Measurements from ENCODE around the gene PCDH15. TPM values are rescaled to one million over a fixed set of nuclear protein-coding genes. Genes with fewer than 3 reads are reported as not detected.

The PCDH15 gene
- total and polyA plus RNA-seq, 4 donors, result 0.03 to 16.9 (median 0.88) TPM

GRCh38 chr10:54501929-54502328 is 299.1 kb downstream of the PCDH15 start:
- ATAC-seq (ENCODE audit: insufficient read depth, low FRiP score) (no peak), DNase-seq (no peak)
- TF ChIP-seq, protein P1, sequence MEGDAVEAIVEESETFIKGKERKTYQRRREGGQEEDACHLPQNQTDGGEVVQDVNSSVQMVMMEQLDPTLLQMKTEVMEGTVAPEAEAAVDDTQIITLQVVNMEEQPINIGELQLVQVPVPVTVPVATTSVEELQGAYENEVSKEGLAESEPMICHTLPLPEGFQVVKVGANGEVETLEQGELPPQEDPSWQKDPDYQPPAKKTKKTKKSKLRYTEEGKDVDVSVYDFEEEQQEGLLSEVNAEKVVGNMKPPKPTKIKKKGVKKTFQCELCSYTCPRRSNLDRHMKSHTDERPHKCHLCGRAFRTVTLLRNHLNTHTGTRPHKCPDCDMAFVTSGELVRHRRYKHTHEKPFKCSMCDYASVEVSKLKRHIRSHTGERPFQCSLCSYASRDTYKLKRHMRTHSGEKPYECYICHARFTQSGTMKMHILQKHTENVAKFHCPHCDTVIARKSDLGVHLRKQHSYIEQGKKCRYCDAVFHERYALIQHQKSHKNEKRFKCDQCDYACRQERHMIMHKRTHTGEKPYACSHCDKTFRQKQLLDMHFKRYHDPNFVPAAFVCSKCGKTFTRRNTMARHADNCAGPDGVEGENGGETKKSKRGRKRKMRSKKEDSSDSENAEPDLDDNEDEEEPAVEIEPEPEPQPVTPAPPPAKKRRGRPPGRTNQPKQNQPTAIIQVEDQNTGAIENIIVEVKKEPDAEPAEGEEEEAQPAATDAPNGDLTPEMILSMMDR (IDR thresholded peaks at IDR 0.05; ENCODE audit: control extremely low read depth, extremely low read depth), result no peak
- H3K4me3 ChIP-seq, result no peak overlapping the region
- no peaks in the 10 kb centered on the region for H3K36me3 ChIP-seq (ENCODE audit: control insufficient read depth in 4 of 4, insufficient read depth in 4 of 4, low read length in 4 of 4)
- H3K9me3 ChIP-seq (ENCODE audit: control insufficient read depth in 4 of 4, insufficient read depth in 3 of 4, low read length in 3 of 4), result no peaks in the 10 kb centered on the region
- H3K4me1 ChIP-seq (ENCODE audit: control insufficient read depth in 5 of 5, insufficient read depth in 5 of 5, low read length in 5 of 5), result no peaks in the 10 kb centered on the region
- H3K27ac ChIP-seq (ENCODE audit: low read depth in 1 of 2, low read length in 1 of 2), result no peak overlapping the region
- no peaks in the 10 kb centered on the region for H3K27me3 ChIP-seq (ENCODE audit: control insufficient read depth in 3 of 3, insufficient read depth in 3 of 3, low read length in 2 of 3)
- H3K9ac ChIP-seq (ENCODE audit: insufficient read depth in 1 of 2, low read length in 2 of 2), result no peak overlapping the region

DNA sequence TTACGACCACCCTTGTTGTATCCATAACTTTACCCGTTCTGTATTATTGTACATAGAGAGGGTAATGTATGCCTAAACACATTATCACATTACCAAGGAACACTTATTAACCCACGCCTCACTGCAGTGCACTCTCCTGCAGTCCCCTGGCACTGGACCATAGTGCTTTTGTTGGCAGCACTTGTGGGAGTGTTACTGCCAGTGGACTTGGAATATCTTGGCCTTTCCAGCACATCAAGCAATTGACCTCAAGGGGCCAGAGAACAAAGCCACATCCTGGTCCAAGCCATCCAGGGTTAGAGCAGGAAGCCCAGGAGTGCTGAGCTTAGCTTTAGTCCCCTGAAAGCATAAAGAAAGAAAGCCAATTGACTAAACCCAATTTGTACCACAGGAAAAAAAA is 304.2 kb downstream of the PCDH15 start:
- Histone ChIP-seq H3K4me1 (ENCODE audit: control insufficient read depth in 5 of 5, insufficient read depth in 5 of 5, low read length in 5 of 5) (no peaks in the 10 kb centered on the region), H3K9ac (ENCODE audit: insufficient read depth in 1 of 2, low read length in 2 of 2) (no peak overlapping the region), H3K27ac (ENCODE audit: low read depth in 1 of 2, low read length in 1 of 2) (no peak overlapping the region), H3K36me3 (ENCODE audit: control insufficient read depth in 4 of 4, insufficient read depth in 4 of 4, low read length in 4 of 4) (no peaks in the 10 kb centered on the region), H3K9me3 (ENCODE audit: control insufficient read depth in 4 of 4, insufficient read depth in 3 of 4, low read length in 3 of 4) (no peaks in the 10 kb centered on the region), H3K27me3 (ENCODE audit: control insufficient read depth in 3 of 3, insufficient read depth in 3 of 3, low read length in 2 of 3) (no peaks in the 10 kb centered on the region), H3K4me3 (no peak overlapping the region)
- TF ChIP-seq, protein P1 (IDR thresholded peaks at IDR 0.05; ENCODE audit: control extremely low read depth, extremely low read depth), result no peak
- WGBS, 2 donors, result 79 to 82% methylated on average over 3 of the region's 3 CpGs
- DNase-seq, result peak in 2 of 3 donors; percentile 12 to 13
- peak; percentile 19 for ATAC-seq (ENCODE audit: insufficient read depth, low FRiP score)

DNA sequence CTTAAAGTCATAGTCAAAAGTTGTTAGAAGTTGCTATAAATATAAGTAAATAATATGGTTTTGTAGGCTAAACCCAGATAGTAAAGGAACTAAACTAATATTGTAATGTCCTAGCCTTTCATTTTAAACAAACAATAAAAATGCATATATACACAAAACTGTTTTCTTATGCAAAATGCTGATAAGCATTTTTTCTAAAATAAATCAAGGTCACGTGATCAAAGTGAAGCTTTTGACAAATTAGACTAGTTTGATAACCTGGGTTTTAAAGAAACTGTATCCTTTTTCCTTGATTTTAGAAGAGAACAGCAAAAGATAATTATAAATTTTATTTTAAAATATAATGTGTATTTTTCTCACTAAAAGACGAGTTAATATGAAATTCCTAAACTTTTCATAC is 313.3 kb downstream of the PCDH15 start:
- no peak overlapping the region for H3K27ac ChIP-seq (ENCODE audit: low read depth in 1 of 2, low read length in 1 of 2)
- H3K27me3 ChIP-seq (ENCODE audit: control insufficient read depth in 3 of 3, insufficient read depth in 3 of 3, low read length in 2 of 3), result no peaks in the 10 kb centered on the region
- no peak for ATAC-seq (ENCODE audit: insufficient read depth, low FRiP score)
- DNase-seq, result no peak
- no peaks in the 10 kb centered on the region for H3K36me3 ChIP-seq (ENCODE audit: control insufficient read depth in 4 of 4, insufficient read depth in 4 of 4, low read length in 4 of 4)
- H3K4me3 ChIP-seq, result no peak overlapping the region
- H3K9ac ChIP-seq (ENCODE audit: insufficient read depth in 1 of 2, low read length in 2 of 2), result no peak overlapping the region
- WGBS, 2 donors, result 83 to 87% methylated on average over 2 of the region's 2 CpGs
- TF ChIP-seq, protein P1 (IDR thresholded peaks at IDR 0.05; ENCODE audit: control extremely low read depth, extremely low read depth), result no peak
- peaks cover 0 to 3% (median 0%) of the 10 kb centered on the region in 4 donors for H3K9me3 ChIP-seq (ENCODE audit: control insufficient read depth in 4 of 4, insufficient read depth in 3 of 4, low read length in 3 of 4)
- no peaks in the 10 kb centered on the region for H3K4me1 ChIP-seq (ENCODE audit: control insufficient read depth in 5 of 5, insufficient read depth in 5 of 5, low read length in 5 of 5)

- ATAC-seq (ENCODE audit: insufficient read depth, low FRiP score) (no peak), DNase-seq (no peak)
- Histone ChIP-seq H3K27me3 (ENCODE audit: control insufficient read depth in 3 of 3, insufficient read depth in 3 of 3, low read length in 2 of 3) (no peaks in the 10 kb centered on the region), H3K4me1 (ENCODE audit: control insufficient read depth in 5 of 5, insufficient read depth in 5 of 5, low read length in 5 of 5) (no peaks in the 10 kb centered on the region), H3K36me3 (ENCODE audit: control insufficient read depth in 4 of 4, insufficient read depth in 4 of 4, low read length in 4 of 4) (no peaks in the 10 kb centered on the region), H3K4me3 (no peak overlapping the region), H3K27ac (ENCODE audit: low read depth in 1 of 2, low read length in 1 of 2) (no peak overlapping the region), H3K9me3 (ENCODE audit: control insufficient read depth in 4 of 4, insufficient read depth in 3 of 4, low read length in 3 of 4) (peaks cover 0 to 3% (median 0%) of the 10 kb centered on the region in 4 donors), H3K9ac (ENCODE audit: insufficient read depth in 1 of 2, low read length in 2 of 2) (no peak overlapping the region)
- WGBS, 2 donors, result 81 to 86% methylated on average over 2 of the region's 2 CpGs
- TF ChIP-seq, protein P1 (IDR thresholded peaks at IDR 0.05; ENCODE audit: control extremely low read depth, extremely low read depth), result no peak
These were observed 315.1 kb downstream of the PCDH15 start for GRCh38 chr10:54485971-54486370.

Data from lung (tissue), 12 donors.